Measurements from ENCODE around the gene GDF10. TPM values are rescaled to one million over a fixed set of nuclear protein-coding genes. Genes with fewer than 3 reads are reported as not detected.

Gene GDF10
- total RNA-seq, 1 experiment from 2014 or later = not detected

- H3K9me3 ChIP-seq (ENCODE audit: low read length) = no peaks in the 10 kb centered on the region
- H3K27me3 ChIP-seq (ENCODE audit: low read length) = no peaks in the 10 kb centered on the region
- H3K4me2 ChIP-seq (ENCODE audit: low read length) = no peak overlapping the region
- no peak overlapping the region for H3K27ac ChIP-seq (ENCODE audit: low read length)
- no peak overlapping the region for H3K9ac ChIP-seq (ENCODE audit: low read length)
- no peaks in the 10 kb centered on the region for H3K79me2 ChIP-seq (ENCODE audit: low read length)
- H4K20me1 ChIP-seq (ENCODE audit: low read length) = no peaks in the 10 kb centered on the region
- ChIA-PET POLR2A (ENCODE audit: unreplicated experiment) (no interaction called here), CTCF (interaction anchor here (0.6 kb wide), 1 partner anchor 207 kb away, joined by 4 read pairs; no protein-coding TSS in a partner anchor)
- no peaks in the 10 kb centered on the region for H3K36me3 ChIP-seq (ENCODE audit: low read depth, low read length)
- no peak for TF ChIP-seq EZH2 (IDR thresholded peaks at IDR 0.05; ENCODE audit: low read length, unreplicated experiment)
- TF ChIP-seq CTCF (conservative IDR thresholded peaks at IDR 0.05; ENCODE audit: low read depth, low read length) = no peak
- TF ChIP-seq EZH2phosphoT487 (IDR thresholded peaks at IDR 0.05; ENCODE audit: borderline replicate concordance, low read length) = no peak
- no peaks in the 10 kb centered on the region for H3K4me1 ChIP-seq (ENCODE audit: insufficient read depth, low read length)
- DNase-seq (no peak), ATAC-seq (no peak)
- no peaks in the 10 kb centered on the region for H3F3A ChIP-seq (ENCODE audit: low read length, unreplicated experiment)
- BruUV-seq (replicated peaks) = no TSS peak
- intact Hi-C loops (cut with micrococcal nuclease) = no loop called here
- no peaks in the 10 kb centered on the region for H3K9me2 ChIP-seq (replicated peaks; ENCODE audit: low read length)
- no peak overlapping the region for H3K4me3 ChIP-seq (ENCODE audit: low read length)
- no peak overlapping the region for H2AFZ ChIP-seq (ENCODE audit: low read length)
These were observed 52.2 kb downstream of the GDF10 start for GRCh38 chr10:47351899-47352815.

GRCh38 chr10:47353351-47353750 lies 53.4 kb downstream of the GDF10 start:
- H3K27ac ChIP-seq (ENCODE audit: low read length) = no peak overlapping the region
- no peaks in the 10 kb centered on the region for H4K20me1 ChIP-seq (ENCODE audit: low read length)
- H3K9me3 ChIP-seq (ENCODE audit: low read length) = no peaks in the 10 kb centered on the region
- ChIA-PET CTCF (no interaction called here), POLR2A (ENCODE audit: unreplicated experiment) (no interaction called here)
- no peak overlapping the region for H3K9ac ChIP-seq (ENCODE audit: low read length)
- BruUV-seq (replicated peaks) = no TSS peak
- H3K79me2 ChIP-seq (ENCODE audit: low read length) = no peaks in the 10 kb centered on the region
- no peak overlapping the region for H3K4me3 ChIP-seq (ENCODE audit: low read length)
- H3K4me1 ChIP-seq (ENCODE audit: insufficient read depth, low read length) = no peaks in the 10 kb centered on the region
- intact Hi-C loops (cut with micrococcal nuclease) = no loop called here
- no peak for ATAC-seq
- DNase-seq = no peak
- no peak for TF ChIP-seq EZH2phosphoT487 (IDR thresholded peaks at IDR 0.05; ENCODE audit: borderline replicate concordance, low read length)
- no peak for TF ChIP-seq EZH2 (IDR thresholded peaks at IDR 0.05; ENCODE audit: low read length, unreplicated experiment)
- TF ChIP-seq CTCF (conservative IDR thresholded peaks at IDR 0.05; ENCODE audit: low read depth, low read length) = no peak
- no peak overlapping the region for H3K4me2 ChIP-seq (ENCODE audit: low read length)
- no peaks in the 10 kb centered on the region for H3K36me3 ChIP-seq (ENCODE audit: low read depth, low read length)
- H3K9me2 ChIP-seq (replicated peaks; ENCODE audit: low read length) = no peaks in the 10 kb centered on the region
- no peaks in the 10 kb centered on the region for H3K27me3 ChIP-seq (ENCODE audit: low read length)
- no peak overlapping the region for H2AFZ ChIP-seq (ENCODE audit: low read length)
- no peaks in the 10 kb centered on the region for H3F3A ChIP-seq (ENCODE audit: low read length, unreplicated experiment)

GRCh38 chr10:47354165-47354564 lies 54.2 kb downstream of the GDF10 start:
- H3F3A ChIP-seq (ENCODE audit: low read length, unreplicated experiment) = no peaks in the 10 kb centered on the region
- no peaks in the 10 kb centered on the region for H3K27me3 ChIP-seq (ENCODE audit: low read length)
- no peak overlapping the region for H3K9ac ChIP-seq (ENCODE audit: low read length)
- peak; percentile 29 for DNase-seq
- TF ChIP-seq EZH2phosphoT487 (IDR thresholded peaks at IDR 0.05; ENCODE audit: borderline replicate concordance, low read length) (no peak), CTCF (conservative IDR thresholded peaks at IDR 0.05; ENCODE audit: low read depth, low read length) (peak; percentile 49), EZH2 (IDR thresholded peaks at IDR 0.05; ENCODE audit: low read length, unreplicated experiment) (no peak)
- H3K4me2 ChIP-seq (ENCODE audit: low read length) = no peak overlapping the region
- no peaks in the 10 kb centered on the region for H3K4me1 ChIP-seq (ENCODE audit: insufficient read depth, low read length)
- H2AFZ ChIP-seq (ENCODE audit: low read length) = no peak overlapping the region
- H3K4me3 ChIP-seq (ENCODE audit: low read length) = no peak overlapping the region
- intact Hi-C loops (cut with micrococcal nuclease) = no loop called here
- H4K20me1 ChIP-seq (ENCODE audit: low read length) = no peaks in the 10 kb centered on the region
- no peaks in the 10 kb centered on the region for H3K9me3 ChIP-seq (ENCODE audit: low read length)
- no TSS peak for BruUV-seq (replicated peaks)
- CTCF ChIA-PET = no interaction called here
- H3K27ac ChIP-seq (ENCODE audit: low read length) = no peak overlapping the region
- no peaks in the 10 kb centered on the region for H3K79me2 ChIP-seq (ENCODE audit: low read length)
- no peaks in the 10 kb centered on the region for H3K36me3 ChIP-seq (ENCODE audit: low read depth, low read length)
- no peaks in the 10 kb centered on the region for H3K9me2 ChIP-seq (replicated peaks; ENCODE audit: low read length)
- ATAC-seq = peak; percentile 90
- POLR2A ChIA-PET (ENCODE audit: unreplicated experiment) = no interaction called here
